Activated naive CD4-positive, alpha-beta T cell treated with anti-CD3 and anti-CD28 coated beads, Interleukin-2, amount 50 U/mL, for 24 hours (primary cell): ENCODE data around the gene CFAP54.
A peak's percentile ranks its signal among the peaks of the same experiment; 100 is the strongest.
"Not testable (repeated sequence)": the region's sequence is repeated elsewhere in the genome, so short reads cannot be mapped to it uniquely, and the experiment has no call there.

Experiments
- H3K27ac Mint-ChIP-seq: one replicate; pipeline ENCODE4 v1.8.0; 2021; ENCODE audit warnings: mild to moderate bottlenecking, mixed read lengths
- H3K27me3 Mint-ChIP-seq: one replicate; pipeline ENCODE4 v1.8.0; 2021; ENCODE audit warnings: mixed read lengths
- H3K36me3 Mint-ChIP-seq: one replicate; pipeline ENCODE4 v1.8.0; 2021; ENCODE audit warnings: mixed read lengths
- H3K4me1 Mint-ChIP-seq: one replicate; pipeline ENCODE4 v1.8.0; 2021; ENCODE audit warnings: mixed read lengths
- H3K4me3 Mint-ChIP-seq: one replicate; pipeline ENCODE4 v1.8.0; 2021; ENCODE audit warnings: mild to moderate bottlenecking, mixed read lengths
- H3K9me3 Mint-ChIP-seq: one replicate; pipeline ENCODE4 v1.8.0; 2021; ENCODE audit warnings: mixed read lengths

Gene CFAP54

DNA sequence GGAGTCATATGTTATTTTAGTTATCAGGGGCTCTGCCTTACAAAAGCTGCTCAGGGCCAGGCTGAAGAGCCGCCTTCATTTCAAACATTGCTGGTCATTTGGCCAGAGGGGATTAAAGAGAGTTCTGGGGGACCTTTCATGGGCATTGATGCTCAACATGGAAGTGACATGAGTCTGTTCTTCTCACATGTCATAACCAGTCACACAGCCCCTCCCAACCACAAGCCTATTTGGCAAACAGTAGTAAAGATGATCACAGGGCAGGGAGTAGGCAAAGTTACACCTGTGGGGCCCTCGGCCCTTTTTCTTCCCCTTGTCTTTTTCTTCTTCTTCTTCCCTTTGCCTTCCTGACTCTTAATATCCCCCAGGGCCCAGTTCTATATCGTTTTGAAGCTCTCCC lies 33.3 kb downstream of the CFAP54 start:
- Mint-ChIP-seq H3K4me1 (peaks cover 2% of the 10 kb centered on the region), H3K4me3 (no peak overlapping the region), H3K36me3 (no peaks in the 10 kb centered on the region), H3K27me3 (no peaks in the 10 kb centered on the region), H3K27ac (no peak overlapping the region), H3K9me3 (no peaks in the 10 kb centered on the region)

- H3K4me1 Mint-ChIP-seq = no peaks in the 10 kb centered on the region
- no peak overlapping the region for H3K27ac Mint-ChIP-seq
- no peak overlapping the region for H3K4me3 Mint-ChIP-seq
- no peaks in the 10 kb centered on the region for H3K27me3 Mint-ChIP-seq
- no peaks in the 10 kb centered on the region for H3K9me3 Mint-ChIP-seq
- no peaks in the 10 kb centered on the region for H3K36me3 Mint-ChIP-seq
Observed at GRCh38 chr12:96526110-96526509, 36.7 kb downstream of the CFAP54 start.

- H3K27me3 Mint-ChIP-seq = no peaks in the 10 kb centered on the region
- no peak overlapping the region for H3K27ac Mint-ChIP-seq
- peaks cover 5% of the 10 kb centered on the region for H3K4me1 Mint-ChIP-seq
- H3K36me3 Mint-ChIP-seq = no peaks in the 10 kb centered on the region
- no peak overlapping the region for H3K4me3 Mint-ChIP-seq
- H3K9me3 Mint-ChIP-seq = no peaks in the 10 kb centered on the region
Observed at GRCh38 chr12:96529912-96530311, 40.5 kb downstream of the CFAP54 start.

DNA sequence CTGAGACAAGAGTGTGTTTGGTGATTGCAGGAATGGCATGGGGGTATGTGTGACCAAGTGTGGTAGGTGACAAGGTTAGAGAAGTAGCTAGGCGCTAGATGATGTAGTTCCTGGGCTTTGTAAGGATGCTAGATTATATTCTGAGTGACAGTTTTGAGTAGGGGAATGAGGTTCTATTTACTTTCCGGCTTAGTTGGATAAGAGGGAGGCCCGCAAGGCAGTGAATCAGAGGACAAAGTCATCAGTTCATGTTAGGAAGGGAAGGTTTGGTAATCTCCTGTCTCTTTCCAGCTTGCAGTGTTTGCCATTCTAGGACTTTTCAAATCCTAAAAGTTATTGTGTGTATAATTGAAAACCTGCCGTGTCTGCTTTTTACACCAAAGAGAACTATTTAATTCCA lies 45.0 kb downstream of the CFAP54 start:
- no peaks in the 10 kb centered on the region for H3K27me3 Mint-ChIP-seq
- H3K4me3 Mint-ChIP-seq = no peak overlapping the region
- no peaks in the 10 kb centered on the region for H3K36me3 Mint-ChIP-seq
- H3K27ac Mint-ChIP-seq = no peak overlapping the region
- peaks cover 5% of the 10 kb centered on the region for H3K4me1 Mint-ChIP-seq
- no peaks in the 10 kb centered on the region for H3K9me3 Mint-ChIP-seq

- Mint-ChIP-seq H3K27me3 (peaks cover 7% of the 10 kb centered on the region), H3K4me1 (no peaks in the 10 kb centered on the region), H3K36me3 (peaks cover 2% of the 10 kb centered on the region), H3K9me3 (no peaks in the 10 kb centered on the region), H3K4me3 (no peak overlapping the region), H3K27ac (no peak overlapping the region)
Observed at GRCh38 chr12:96548384-96548783, 59.0 kb downstream of the CFAP54 start.

- Mint-ChIP-seq H3K36me3 (peaks cover 2% of the 10 kb centered on the region), H3K4me1 (no peaks in the 10 kb centered on the region), H3K27ac (no peak overlapping the region), H3K4me3 (no peak overlapping the region), H3K9me3 (no peaks in the 10 kb centered on the region), H3K27me3 (peaks cover 10% of the 10 kb centered on the region)
Observed at GRCh38 chr12:96549341-96549740, 60.0 kb downstream of the CFAP54 start.

DNA sequence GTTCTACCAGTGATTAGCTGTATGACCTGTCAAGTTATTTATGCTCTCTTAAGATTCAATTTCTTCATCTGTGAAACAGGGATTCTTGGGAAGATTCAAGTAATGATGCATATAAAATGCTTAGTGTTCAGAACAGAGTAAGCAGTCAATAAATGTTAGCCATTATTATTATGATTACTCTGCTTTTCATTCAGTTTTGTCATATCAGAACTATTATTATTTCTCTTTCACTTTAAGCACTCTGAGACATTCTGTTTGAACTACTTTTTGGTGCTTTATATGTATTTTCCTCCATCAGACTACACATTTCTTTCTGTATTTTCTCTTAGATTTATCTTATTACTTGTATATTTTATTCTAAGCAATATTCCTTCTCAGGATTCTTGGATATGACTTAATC lies 81.2 kb downstream of the CFAP54 start:
- Mint-ChIP-seq H3K4me3 (no peak overlapping the region), H3K27ac (no peak overlapping the region), H3K27me3 (peaks cover 13% of the 10 kb centered on the region), H3K9me3 (no peaks in the 10 kb centered on the region), H3K4me1 (peaks cover 13% of the 10 kb centered on the region), H3K36me3 (no peaks in the 10 kb centered on the region)

GRCh38 chr12:96571101-96571862 lies 81.9 kb downstream of the CFAP54 start:
- Mint-ChIP-seq H3K27ac (peak overlapping the region; percentile 37), H3K36me3 (no peaks in the 10 kb centered on the region), H3K4me1 (peaks cover 13% of the 10 kb centered on the region), H3K9me3 (no peaks in the 10 kb centered on the region), H3K4me3 (no peak overlapping the region), H3K27me3 (peaks cover 9% of the 10 kb centered on the region)

GRCh38 chr12:96578526-96579125 lies 89.2 kb downstream of the CFAP54 start:
- Mint-ChIP-seq H3K27me3 (peaks cover 2% of the 10 kb centered on the region), H3K4me1 (peaks cover 6% of the 10 kb centered on the region), H3K36me3 (no peaks in the 10 kb centered on the region), H3K9me3 (no peaks in the 10 kb centered on the region), H3K4me3 (no peak overlapping the region), H3K27ac (no peak overlapping the region)

GRCh38 chr12:96585977-96586376 lies 96.6 kb downstream of the CFAP54 start:
- Mint-ChIP-seq H3K27me3 (peaks cover 4% of the 10 kb centered on the region), H3K36me3 (no peaks in the 10 kb centered on the region), H3K9me3 (no peaks in the 10 kb centered on the region), H3K4me1 (no peaks in the 10 kb centered on the region), H3K27ac (no peak overlapping the region), H3K4me3 (no peak overlapping the region)

DNA sequence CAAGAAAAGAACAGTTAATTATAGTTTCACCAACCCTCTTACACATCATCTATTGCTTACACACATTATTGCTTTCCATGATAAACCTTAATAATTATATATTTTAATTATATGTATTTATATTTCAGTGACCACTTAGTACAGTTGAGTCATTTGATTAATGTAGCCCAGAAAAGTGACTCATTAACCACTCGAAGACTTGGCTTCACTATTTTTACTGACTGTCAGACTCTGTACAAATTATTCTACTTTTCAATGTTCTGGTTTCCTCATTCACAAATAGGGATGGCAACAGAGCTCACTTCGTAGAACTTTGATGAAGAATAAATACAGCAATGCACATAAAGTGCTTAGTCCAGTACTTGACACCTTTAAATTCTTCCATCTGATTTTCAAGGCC lies 98.3 kb downstream of the CFAP54 start:
- no peaks in the 10 kb centered on the region for H3K9me3 Mint-ChIP-seq
- H3K4me3 Mint-ChIP-seq = no peak overlapping the region
- peaks cover 8% of the 10 kb centered on the region for H3K27me3 Mint-ChIP-seq
- H3K4me1 Mint-ChIP-seq = no peaks in the 10 kb centered on the region
- H3K27ac Mint-ChIP-seq = no peak overlapping the region
- H3K36me3 Mint-ChIP-seq = no peaks in the 10 kb centered on the region

GRCh38 chr12:96590970-96591369 lies 101.6 kb downstream of the CFAP54 start:
- Mint-ChIP-seq H3K27ac (no peak overlapping the region), H3K4me3 (no peak overlapping the region), H3K36me3 (no peaks in the 10 kb centered on the region), H3K4me1 (no peaks in the 10 kb centered on the region), H3K27me3 (peaks cover 9% of the 10 kb centered on the region), H3K9me3 (no peaks in the 10 kb centered on the region)

- not testable (repeated sequence) for H3K27ac Mint-ChIP-seq, H3K9me3 Mint-ChIP-seq, H3K4me3 Mint-ChIP-seq, H3K36me3 Mint-ChIP-seq, H3K4me1 Mint-ChIP-seq
- H3K27me3 Mint-ChIP-seq = peaks cover 35% of the 10 kb centered on the region
Observed at GRCh38 chr12:96604374-96604773, 115.0 kb downstream of the CFAP54 start.

DNA sequence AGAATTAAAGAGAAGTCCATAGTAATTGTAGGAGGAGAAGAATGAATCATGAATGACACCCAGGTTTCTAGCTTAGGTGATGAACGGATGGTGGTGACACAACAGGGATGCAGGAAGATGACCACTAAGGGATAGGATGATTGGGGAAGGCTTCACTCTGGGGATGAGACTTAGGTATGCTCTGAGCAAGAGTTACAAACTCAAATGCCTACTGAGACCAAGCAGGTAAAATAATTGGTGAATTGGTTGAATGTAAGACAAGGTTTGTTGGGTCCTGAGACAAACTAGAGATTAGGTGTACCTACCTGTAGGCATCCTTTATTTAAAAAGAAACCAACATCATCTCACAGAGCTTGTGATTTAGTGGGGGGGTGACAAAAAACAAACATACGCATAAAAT lies 116.3 kb downstream of the CFAP54 start:
- peaks cover 40% of the 10 kb centered on the region for H3K27me3 Mint-ChIP-seq

DNA sequence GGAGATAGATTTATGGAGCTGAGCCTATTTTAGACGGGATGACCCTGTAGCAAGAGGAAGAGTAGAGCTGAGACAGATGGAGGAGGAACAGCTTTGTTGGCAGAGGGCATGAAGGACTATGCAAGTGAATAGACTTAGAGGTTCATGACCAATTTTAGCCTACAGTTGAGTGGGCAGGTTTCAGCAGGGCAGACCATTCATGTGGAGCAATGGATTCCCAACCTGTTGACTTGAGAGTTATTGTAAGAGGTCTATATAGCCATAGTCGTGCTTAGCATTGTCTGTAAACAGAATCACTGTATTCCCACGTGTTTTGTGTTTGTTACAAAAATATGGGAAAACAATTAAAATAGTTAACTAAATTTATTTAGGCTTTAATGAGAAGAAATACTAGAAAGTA lies 116.8 kb downstream of the CFAP54 start:
- H3K36me3 Mint-ChIP-seq = no peaks in the 10 kb centered on the region
- H3K4me1 Mint-ChIP-seq = no peaks in the 10 kb centered on the region
- H3K9me3 Mint-ChIP-seq = no peaks in the 10 kb centered on the region
- no peak overlapping the region for H3K4me3 Mint-ChIP-seq
- no peak overlapping the region for H3K27ac Mint-ChIP-seq
- peaks cover 40% of the 10 kb centered on the region for H3K27me3 Mint-ChIP-seq

More for the DNA sequence above, 116.3 kb downstream of the CFAP54 start:
- Mint-ChIP-seq H3K4me3 (no peak overlapping the region), H3K36me3 (no peaks in the 10 kb centered on the region), H3K27ac (no peak overlapping the region), H3K9me3 (no peaks in the 10 kb centered on the region), H3K4me1 (no peaks in the 10 kb centered on the region)

DNA sequence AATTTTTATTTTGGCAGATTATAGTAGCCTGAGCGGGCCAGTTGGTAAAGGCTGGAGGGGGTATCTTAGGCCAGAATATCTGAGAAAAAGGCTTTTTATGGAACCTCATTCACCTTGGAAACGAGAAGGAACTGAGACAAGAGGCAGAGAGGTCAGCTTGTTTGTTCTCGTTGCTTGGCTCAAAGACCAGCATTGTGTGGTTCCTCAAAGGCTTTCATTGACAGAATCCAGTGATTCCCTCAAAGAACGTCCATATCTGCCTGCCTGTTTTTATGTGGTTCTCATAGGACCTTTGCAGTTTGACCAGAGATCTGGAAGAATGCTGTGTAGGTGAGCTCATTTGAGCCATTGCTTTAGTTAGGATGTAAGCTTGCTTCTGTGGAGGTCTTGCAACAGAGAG lies 117.3 kb downstream of the CFAP54 start:
- H3K9me3 Mint-ChIP-seq = no peaks in the 10 kb centered on the region
- H3K27me3 Mint-ChIP-seq = peaks cover 40% of the 10 kb centered on the region
- H3K27ac Mint-ChIP-seq = no peak overlapping the region
- no peaks in the 10 kb centered on the region for H3K4me1 Mint-ChIP-seq
- no peaks in the 10 kb centered on the region for H3K36me3 Mint-ChIP-seq
- no peak overlapping the region for H3K4me3 Mint-ChIP-seq

GRCh38 chr12:96617178-96617577 lies 127.8 kb downstream of the CFAP54 start:
- Mint-ChIP-seq H3K9me3 (no peaks in the 10 kb centered on the region), H3K4me3 (no peak overlapping the region), H3K4me1 (no peaks in the 10 kb centered on the region), H3K27me3 (peaks cover 13% of the 10 kb centered on the region), H3K27ac (no peak overlapping the region), H3K36me3 (peaks cover 1% of the 10 kb centered on the region)
